K562 (cell line): ENCODE results near the gene AKT1S1. TPM values are rescaled to one million over a fixed set of nuclear protein-coding genes. Genes with fewer than 3 reads are reported as not detected.

Source experiments
- CEBPZ ChIP-seq: fragments of 150-350 bp; IDR thresholded peaks from 2 replicates; pipeline ENCODE4 v1.6.1; 2014; ENCODE audit warnings: low read depth, mild to moderate bottlenecking, low read length, borderline replicate concordance
- ESRRA ChIP-seq: fragments of 450-650 bp; IDR thresholded peaks from 2 replicates; pipeline ENCODE4 v1.6.1; 2014; ENCODE audit warnings: low read depth, mild to moderate bottlenecking, moderate library complexity, borderline replicate concordance
- HSF4 ChIP-seq: fragments of 250-450 bp; sonication (Bioruptor Pico); IDR thresholded peaks from 2 replicates; pipeline ENCODE4 v2.1.2; 2022; ENCODE audit warnings: mild to moderate bottlenecking, moderate library complexity, borderline replicate concordance
- MLLT1 ChIP-seq, 2 experiments: fragments of 450-650 bp; IDR thresholded peaks; 2 replicates each; pipeline ENCODE4 v1.6.1; 2016
- MTA3 ChIP-seq: fragments of 450-650 bp; formaldehyde crosslinking; IDR thresholded peaks from 2 replicates; pipeline ENCODE4 v1.6.1; 2017; ENCODE audit warnings: mild to moderate bottlenecking, borderline replicate concordance
- MXD1 ChIP-seq: fragments of 250-450 bp; sonication (Bioruptor Pico); IDR thresholded peaks from 2 replicates; pipeline ENCODE4 v1.8.0; 2021; ENCODE audit warnings: borderline replicate concordance, mild to moderate bottlenecking, moderate library complexity; ENCODE audit not compliant: poor library complexity, severe bottlenecking
- NKRF ChIP-seq: fragments of 450-650 bp; IDR thresholded peaks from 2 replicates; pipeline ENCODE4 v1.6.1; 2016; ENCODE audit warnings: borderline replicate concordance
- PHF21A ChIP-seq: fragments of 450-650 bp; IDR thresholded peaks from 2 replicates; pipeline ENCODE4 v1.6.1; 2017; ENCODE audit warnings: low read depth, borderline replicate concordance
- RBM14 ChIP-seq: fragments of 200-400 bp; formaldehyde crosslinking; IDR thresholded peaks from 2 replicates; pipeline ENCODE4 v1.6.1; 2018; ENCODE audit warnings: low read depth, mild to moderate bottlenecking, low read length, moderate library complexity, borderline replicate concordance; ENCODE audit not compliant: insufficient read depth
- RBM15 ChIP-seq: fragments of 200-400 bp; formaldehyde crosslinking; IDR thresholded peaks from 2 replicates; pipeline ENCODE4 v1.6.1; 2018; ENCODE audit warnings: mild to moderate bottlenecking, low read length, moderate library complexity; ENCODE audit not compliant: insufficient read depth
- SP1 ChIP-seq: sonication (generic); formaldehyde crosslinking; IDR thresholded peaks from 2 replicates; pipeline ENCODE4 v1.8.1; 2022; ENCODE audit warnings: mild to moderate bottlenecking, missing genetic modification reagents
- TARDBP ChIP-seq: fragments of 450-650 bp; IDR thresholded peaks from 2 replicates; pipeline ENCODE4 v1.6.1; 2016
- WHSC1 ChIP-seq: IDR thresholded peaks from one replicate; pipeline ENCODE4 v1.6.1; 2012; ENCODE audit warnings: low read length, control low read depth, inconsistent platforms
- ZMIZ1 ChIP-seq, 2 experiments: fragments of 150-350 bp in 1 of 2; IDR thresholded peaks; 2 replicates each; pipeline ENCODE4 v1.6.1; 2012 to 2016; ENCODE audit warnings: low read depth in 2 of 2, low read length in 2 of 2, mild to moderate bottlenecking in 1 of 2, moderate library complexity in 1 of 2
- ZNF324 ChIP-seq: fragments of 250-450 bp; sonication (Bioruptor Pico); IDR thresholded peaks from 2 replicates; pipeline ENCODE4 v1.4.0; 2020; ENCODE audit warnings: mild to moderate bottlenecking
- ZNF583 ChIP-seq: fragments of 250-450 bp; sonication (Bioruptor Pico); IDR thresholded peaks from 2 replicates; pipeline ENCODE4 v1.4.0; 2020
- polyA plus RNA-seq, 8 experiments: library from polyadenylated mRNA; depleted of rRNA in 4 of 8; stranded (reverse) in 5 of 8; unstranded in 3 of 8; fragments of >200 nt; fragmentation: Nextera tagmentation in 2 of 8; fragmentation: Illumina TruSeq in 1 of 8; extraction: Ambion mirVana in 2 of 8; extraction: Trizol in 1 of 8; gene quantifications; 2 replicates each; pipeline versions ENCODE4 v1.2.1 to v1.2.3, GENCODE V29; 2011 to 2014; ENCODE audit warnings: inconsistent platforms in 1 of 8, missing spikeins in 1 of 8
- total RNA-seq, 7 experiments: library from RNA; depleted of rRNA in 6 of 7; stranded (reverse); fragments of >200 nt in 6 of 7; fragmentation: Illumina TruSeq in 2 of 7; extraction: Trizol in 2 of 7; gene quantifications; 2 replicates each; pipeline versions ENCODE4 v1.2.1 to v1.2.3, GENCODE V29; 2011 to 2021; ENCODE audit warnings: low replicate concordance in 1 of 7

Gene AKT1S1
- total and polyA plus RNA-seq, 9 of the 15 experiments (the other 6 are each of a cell fraction or from before 2014, with no cell fraction given), result 1.2 to 50.3 (median 17.1) TPM

GRCh38 chr19:49889687-49890348 is 12.7 kb upstream of the AKT1S1 start (continued):
- TF ChIP-seq ZMIZ1 (IDR thresholded peaks at IDR 0.05; ENCODE audit: low read depth in 2 of 2, low read length in 2 of 2), result 0 out of 4 replicates have a peak, but pooled peaks of 1 of the 2 experiments have one; percentile 20
- TF ChIP-seq SP1 (CRISPR knock-in tag), result peak; percentile 99
- TF ChIP-seq WHSC1, result no peak
- TF ChIP-seq MLLT1 (IDR thresholded peaks at IDR 0.05), result peak in 1 of 2 experiments; percentile 60; a peak in 2 of 4 replicates
- peak; percentile 62 for TF ChIP-seq ESRRA
- TF ChIP-seq MTA3, result peak; percentile 95
- no peak for TF ChIP-seq HSF4 (CRISPR knock-in tag)
- no peak for TF ChIP-seq CEBPZ
- 0 out of 2 replicates have a peak, but pooled peaks have one; percentile 23 for TF ChIP-seq ZNF583
- peak; percentile 93 for TF ChIP-seq NKRF
- TF ChIP-seq RBM15, result no peak
- TF ChIP-seq ZNF324, result no peak
- TF ChIP-seq PHF21A, result peak; percentile 29; the same call in 1 of the 2 replicates
- TF ChIP-seq RBM14, result 0 out of 2 replicates have a peak, but pooled peaks have one; percentile 50
- peak; percentile 73 for TF ChIP-seq TARDBP
- peak; percentile 74 for TF ChIP-seq MXD1 (CRISPR knock-in tag)
